Fibroblast of lung (primary cell): ENCODE results near the gene CTNNA1. TPM values are rescaled to one million over a fixed set of nuclear protein-coding genes. Genes with fewer than 3 reads are reported as not detected.
A peak's percentile ranks its signal among the peaks of the same experiment; 100 is the strongest.

Experiments used
- DNase-seq, 2 donors: peaks; one replicate each; pipeline versions ENCODE4 v3.0.0 to v3.0.0-alpha.2; 2010; ENCODE audit warnings: low read depth in 2 of 2
- H2AFZ ChIP-seq: 2 replicates; pipeline ENCODE4 v1.5.1; 2012; ENCODE audit warnings: low read length, control low read depth, inconsistent platforms
- H3K27ac ChIP-seq: 2 replicates; pipeline ENCODE4 v1.5.1; 2011; ENCODE audit warnings: low read length, control low read depth; ENCODE audit not compliant: insufficient read depth
- H3K27me3 ChIP-seq: 2 replicates; pipeline ENCODE4 v1.5.1; 2011; ENCODE audit warnings: mild to moderate bottlenecking, low read length; ENCODE audit not compliant: control insufficient read depth, insufficient read depth
- H3K36me3 ChIP-seq: 2 replicates; pipeline ENCODE4 v1.5.1; 2011; ENCODE audit warnings: low read length; ENCODE audit not compliant: control insufficient read depth, insufficient read depth
- H3K4me1 ChIP-seq: 2 replicates; pipeline ENCODE4 v1.5.1; 2011; ENCODE audit warnings: low read length; ENCODE audit not compliant: control insufficient read depth, insufficient read depth; ENCODE audit errors: extremely low read depth
- H3K4me2 ChIP-seq: 2 replicates; pipeline ENCODE4 v1.5.1; 2011; ENCODE audit warnings: low read length, control low read depth; ENCODE audit not compliant: insufficient read depth; ENCODE audit errors: extremely low read depth
- H3K4me3 ChIP-seq, 4 experiments: fragments of 200-600 bp in 1 of 4; sonication (generic) in 1 of 4; replicated peaks in 1 of 4; 2 replicates each; pipeline ENCODE4 v1.5.1; 2011 to 2016; ENCODE audit warnings: low read length in 4 of 4, low read depth in 3 of 4, mild to moderate bottlenecking in 3 of 4, control low read depth in 2 of 4, inconsistent platforms in 1 of 4, mixed read lengths in 1 of 4; ENCODE audit not compliant: insufficient read depth in 1 of 4; ENCODE audit errors: control extremely low read depth in 1 of 4
- H3K79me2 ChIP-seq: 2 replicates; pipeline ENCODE4 v1.5.1; 2012; ENCODE audit warnings: mild to moderate bottlenecking, low read length, inconsistent platforms; ENCODE audit not compliant: control insufficient read depth, insufficient read depth
- H3K9ac ChIP-seq: 2 replicates; pipeline ENCODE4 v1.5.1; 2011; ENCODE audit warnings: mild to moderate bottlenecking, low read length, control low read depth; ENCODE audit not compliant: insufficient read depth
- H3K9me3 ChIP-seq: 2 replicates; pipeline ENCODE4 v1.5.1; 2012; ENCODE audit warnings: low read depth, low read length; ENCODE audit not compliant: control insufficient read depth, insufficient read depth
- H4K20me1 ChIP-seq: 2 replicates; pipeline ENCODE4 v1.5.1; 2011; ENCODE audit warnings: low read length; ENCODE audit not compliant: control insufficient read depth, insufficient read depth; ENCODE audit errors: extremely low read depth
- CTCF ChIP-seq, 2 donors: IDR thresholded peaks in 1 of 2; conservative IDR thresholded peaks in 1 of 2; 1 replicate in 1 of 2; 2 replicates in 1 of 2; pipeline ENCODE4 v1.5.1; 2011 to 2012; ENCODE audit warnings: low read length in 2 of 2, control low read depth in 1 of 2, inconsistent platforms in 1 of 2, low read depth in 1 of 2, mild to moderate bottlenecking in 1 of 2
- EZH2 ChIP-seq: IDR thresholded peaks from 2 replicates; pipeline ENCODE4 v1.5.1; 2012; ENCODE audit warnings: low read length, control low read depth, mild to moderate bottlenecking; ENCODE audit errors: missing control alignments
- polyA plus RNA-seq, 2 donors: library from polyadenylated mRNA; depleted of rRNA in 1 of 2; stranded (reverse) in 1 of 2; unstranded in 1 of 2; fragments of >200 nt; gene quantifications; 2 replicates each; pipeline ENCODE4 v1.2.1, GENCODE V29; 2011 to 2012; ENCODE audit warnings: missing spikeins in 1 of 2
- total RNA-seq: library from RNA; depleted of rRNA; stranded (reverse); fragments of >200 nt; gene quantifications from 2 replicates; pipeline ENCODE4 v1.2.1, GENCODE V29; 2014

The CTNNA1 gene
- total and polyA plus RNA-seq, 2 donors (not counting 1 experiment from before 2014, with no cell fraction given), result 181 to 557 TPM

- peaks cover 2% of the 10 kb centered on the region for H3K4me1 ChIP-seq
- TF ChIP-seq CTCF (conservative IDR thresholded peaks at IDR 0.05 in 1 of 2, IDR thresholded peaks at IDR 0.05 in 1 of 2; ENCODE audit: low read depth in 1 of 2, low read length in 2 of 2) (no peak), EZH2 (no peak)
- H2AFZ ChIP-seq, result no peak overlapping the region
- H3K4me3 ChIP-seq, result no peak overlapping the region
- H3K27me3 ChIP-seq, result no peaks in the 10 kb centered on the region
- peaks cover 10% of the 10 kb centered on the region for H3K79me2 ChIP-seq
- peaks cover 2% of the 10 kb centered on the region for H4K20me1 ChIP-seq
- peaks cover 5% of the 10 kb centered on the region for H3K36me3 ChIP-seq
- no peak overlapping the region for H3K9ac ChIP-seq
- no peak overlapping the region for H3K27ac ChIP-seq
- H3K4me2 ChIP-seq, result no peak overlapping the region
- no peaks in the 10 kb centered on the region for H3K9me3 ChIP-seq
- peak in 1 of 2 donors; percentile 23 for DNase-seq
Measured at GRCh38 chr5:138829341-138829740, 76.1 kb downstream of the CTNNA1 start.

- peaks cover 2% of the 10 kb centered on the region for H4K20me1 ChIP-seq
Measured at GRCh38 chr5:138831703-138832102, 78.5 kb downstream of the CTNNA1 start.

GRCh38 chr5:138832218-138832617 is 79.0 kb downstream of the CTNNA1 start:
- H3K9ac ChIP-seq, result no peak overlapping the region
- peaks cover 5% of the 10 kb centered on the region for H3K36me3 ChIP-seq
- H3K27ac ChIP-seq, result no peak overlapping the region
- no peak for TF ChIP-seq EZH2
- H2AFZ ChIP-seq, result no peak overlapping the region
- no peaks in the 10 kb centered on the region for H3K9me3 ChIP-seq
- H4K20me1 ChIP-seq, result peaks cover 2% of the 10 kb centered on the region
- H3K27me3 ChIP-seq, result no peaks in the 10 kb centered on the region
- H3K4me2 ChIP-seq, result no peak overlapping the region
- H3K79me2 ChIP-seq, result peaks cover 13% of the 10 kb centered on the region
- DNase-seq, result peak; percentile 26 to 63
- H3K4me3 ChIP-seq, result no peak overlapping the region
- H3K4me1 ChIP-seq, result peaks cover 2% of the 10 kb centered on the region

More at GRCh38 chr5:138831703-138832102, 78.5 kb downstream of the CTNNA1 start:
- Histone ChIP-seq H3K79me2 (peaks cover 11% of the 10 kb centered on the region), H3K9me3 (no peaks in the 10 kb centered on the region), H2AFZ (no peak overlapping the region), H3K4me2 (no peak overlapping the region), H3K4me3 (no peak overlapping the region), H3K27me3 (no peaks in the 10 kb centered on the region), H3K4me1 (peaks cover 2% of the 10 kb centered on the region), H3K27ac (no peak overlapping the region), H3K9ac (no peak overlapping the region), H3K36me3 (peaks cover 5% of the 10 kb centered on the region)
- TF ChIP-seq CTCF (conservative IDR thresholded peaks at IDR 0.05 in 1 of 2, IDR thresholded peaks at IDR 0.05 in 1 of 2; ENCODE audit: low read depth in 1 of 2, low read length in 2 of 2) (no peak), EZH2 (no peak)
- DNase-seq, result peak in 1 of 2 donors; percentile 77
